D721Med (cell line): ENCODE measurements around the gene NELL2.
A peak's percentile ranks its signal among the peaks of the same experiment; 100 is the strongest.
"Not testable (repeated sequence)": the region's sequence is repeated elsewhere in the genome, so short reads cannot be mapped to it uniquely, and the experiment has no call there.

Experiments
- DNase-seq: peaks from one replicate; pipeline ENCODE4 v3.0.0; 2011; ENCODE audit warnings: low spot score; ENCODE audit not compliant: insufficient read length
- FAIRE-seq: peaks from 2 replicates; lab custom pipeline; 2011; peaks lifted over from hg19 to GRCh38; lab: Jason Lieb, UNC
- CTCF ChIP-seq: IDR thresholded peaks from 2 replicates; pipeline ENCODE4 v1.5.1; 2012; ENCODE audit warnings: mild to moderate bottlenecking, control low read depth; ENCODE audit not compliant: insufficient read depth; ENCODE audit errors: missing control alignments

NELL2 gene

DNA sequence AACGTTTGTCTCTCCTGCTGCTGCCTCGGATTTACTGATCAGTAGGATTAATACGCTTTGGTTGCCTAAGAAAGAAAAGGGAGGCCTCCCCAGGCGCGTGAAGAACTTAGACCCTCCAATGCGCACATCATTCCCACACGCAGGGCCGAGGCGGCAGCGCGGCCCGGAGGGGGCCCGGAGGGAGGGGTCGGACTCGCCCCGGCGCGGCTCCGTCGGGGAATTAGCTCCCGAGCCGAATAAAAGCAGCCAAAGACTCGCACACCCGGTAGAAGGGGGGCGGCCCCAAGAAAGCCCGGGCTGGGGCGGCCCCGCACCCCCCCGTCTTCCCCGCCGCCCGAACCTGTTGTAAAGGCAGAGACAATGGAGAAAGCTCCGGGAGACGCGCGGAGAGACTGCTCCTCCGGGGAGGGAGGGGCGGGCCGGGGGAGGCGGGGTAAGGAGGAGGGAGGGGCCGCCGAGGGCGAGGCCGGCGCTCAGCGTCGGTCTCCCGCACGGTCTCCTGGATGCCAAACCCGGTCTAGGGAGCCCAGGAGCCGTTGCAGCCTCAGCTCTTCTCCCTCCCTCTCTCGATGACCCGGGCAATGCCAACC lies at the start of gene NELL2:
Gene NELL2 (minus strand): TSS at position 362 of the 590 bp plus-strand sequence. CDS start 446 bp downstream, outside the sequence.
- DNase-seq (peak; percentile 46), FAIRE-seq (no peak)

DNA sequence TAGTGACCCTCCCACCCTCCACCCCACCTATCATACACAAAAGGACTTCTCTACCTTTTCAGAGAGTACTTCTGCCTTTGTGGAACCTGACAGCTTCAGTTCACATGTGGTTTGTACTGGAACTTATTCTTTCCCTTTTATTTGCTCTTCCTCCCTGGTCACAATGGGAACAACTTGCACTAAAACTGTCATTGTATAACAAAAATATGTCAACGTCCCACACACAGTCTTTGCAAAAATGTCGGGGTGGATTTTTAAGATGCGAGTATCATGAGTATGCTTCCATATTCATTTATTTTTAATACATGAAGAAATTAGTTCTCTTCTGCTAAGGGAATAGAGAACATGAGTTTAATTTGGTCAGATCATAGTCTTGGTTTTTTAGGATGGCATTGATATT lies 45.6 kb upstream of the NELL2 start:
- DNase-seq (no peak), FAIRE-seq (no peak)
- TF ChIP-seq CTCF: no peak

More for the DNA sequence above, at the start of gene NELL2:
- TF ChIP-seq CTCF: no peak

GRCh38 chr12:44917141-44917540 lies 41.0 kb upstream of the NELL2 start:
- DNase-seq: no peak
- FAIRE-seq: no peak
- TF ChIP-seq CTCF: no peak

- no peak for DNase-seq
- no peak for FAIRE-seq
- no peak for TF ChIP-seq CTCF
These were observed 39.8 kb upstream of the NELL2 start for GRCh38 chr12:44915958-44916357.

GRCh38 chr12:44904321-44904720 lies 28.2 kb upstream of the NELL2 start:
- no peak for TF ChIP-seq CTCF
- DNase-seq (no peak), FAIRE-seq (no peak)

DNA sequence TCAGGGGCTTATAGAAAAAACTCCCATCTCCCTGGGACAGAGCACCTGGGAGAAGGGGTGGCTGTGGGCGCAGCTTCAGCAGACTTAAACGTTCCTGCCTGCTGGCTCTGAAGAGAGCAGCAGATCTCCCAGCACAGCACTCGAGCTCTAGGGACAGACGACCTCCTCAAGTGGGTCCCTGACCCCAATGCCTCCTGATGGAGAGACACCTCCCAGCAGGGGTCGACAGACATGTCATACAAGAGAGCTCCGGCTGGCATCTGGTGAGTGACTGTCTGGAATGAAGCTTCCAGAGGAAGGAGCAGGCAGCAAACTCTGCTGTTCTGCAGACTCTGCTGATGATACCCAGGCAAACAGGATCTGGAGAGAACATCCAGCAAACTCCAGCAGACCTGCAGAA lies 22.0 kb upstream of the NELL2 start:
- not testable (repeated sequence) for DNase-seq, FAIRE-seq

DNA sequence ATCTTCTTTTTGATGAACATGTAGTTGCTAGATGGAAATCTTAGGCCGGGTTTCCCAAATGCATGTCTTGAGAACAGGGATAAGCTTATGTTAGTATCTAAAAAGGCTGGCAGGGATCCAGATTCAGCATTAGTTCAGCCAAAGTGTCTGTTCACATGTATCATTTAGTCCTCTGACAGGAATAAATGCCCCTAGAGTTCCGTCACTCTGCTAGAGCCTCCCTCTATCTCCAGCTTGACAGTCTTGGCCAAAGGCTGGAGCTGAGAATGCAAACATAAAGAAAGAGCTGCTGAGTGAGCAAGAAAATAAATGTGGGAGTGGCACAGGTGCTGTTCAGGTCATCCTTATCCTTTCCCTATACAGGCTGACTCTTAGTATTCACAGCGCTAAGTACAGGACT lies 13.8 kb upstream of the NELL2 start:
- FAIRE-seq: no peak
- no peak for TF ChIP-seq CTCF
- DNase-seq: no peak

GRCh38 chr12:44889162-44889561 lies 13.0 kb upstream of the NELL2 start:
- DNase-seq: no peak

More at GRCh38 chr12:44889162-44889561, 13.0 kb upstream of the NELL2 start:
- no peak for TF ChIP-seq CTCF
- FAIRE-seq: no peak
